GM19240 (cell line): ENCODE data around the gene SEPSECS.

Source experiments
- DNase-seq: peaks from one replicate; pipeline ENCODE4 v3.0.0; 2011; ENCODE audit warnings: low spot score; ENCODE audit not compliant: insufficient read length

Gene SEPSECS

GRCh38 chr4:25159837-25160713, at the start of gene SEPSECS:
TSS of gene SEPSECS (minus strand) at chr4:25160449. CDS start at chr4:25160369, 80 bp downstream.
- DNase-seq = peak; percentile 69

- DNase-seq = no peak
Observed at GRCh38 chr4:25209702-25210101, 49.5 kb upstream of the SEPSECS start.

GRCh38 chr4:25207997-25208396, 47.7 kb upstream of the SEPSECS start:
- no peak for DNase-seq

GRCh38 chr4:25198713-25199112, 38.5 kb upstream of the SEPSECS start:
- DNase-seq = no peak

GRCh38 chr4:25190407-25190806, 30.2 kb upstream of the SEPSECS start:
- no peak for DNase-seq

- no peak for DNase-seq
Observed at GRCh38 chr4:25184056-25184455, 23.8 kb upstream of the SEPSECS start.

- DNase-seq = no peak
Observed at GRCh38 chr4:25182937-25183336, 22.7 kb upstream of the SEPSECS start.

GRCh38 chr4:25180524-25181131, 20.4 kb upstream of the SEPSECS start:
- no peak for DNase-seq

GRCh38 chr4:25178838-25179261, 18.6 kb upstream of the SEPSECS start:
- no peak for DNase-seq

GRCh38 chr4:25177147-25177546, 16.9 kb upstream of the SEPSECS start:
- no peak for DNase-seq

GRCh38 chr4:25174674-25175073, 14.4 kb upstream of the SEPSECS start:
- no peak for DNase-seq

GRCh38 chr4:25172961-25173915, 13.0 kb upstream of the SEPSECS start:
- DNase-seq = no peak

GRCh38 chr4:25171201-25171865, 11.1 kb upstream of the SEPSECS start:
- no peak for DNase-seq

GRCh38 chr4:25169446-25169845, 9.2 kb upstream of the SEPSECS start:
- no peak for DNase-seq

- DNase-seq = no peak
Observed at GRCh38 chr4:25165916-25166315, 5.7 kb upstream of the SEPSECS start.

- DNase-seq = no peak
Observed at GRCh38 chr4:25163196-25163595, 2.9 kb upstream of the SEPSECS start.

GRCh38 chr4:25162566-25162965, 2.3 kb upstream of the SEPSECS start:
- no peak for DNase-seq

GRCh38 chr4:25161593-25161950, 1.3 kb upstream of the SEPSECS start:
- DNase-seq = no peak

GRCh38 chr4:25160714-25161592, 704 bp upstream of the SEPSECS start:
- DNase-seq = no peak

- DNase-seq = no peak
Observed at GRCh38 chr4:25158817-25159216, 1.4 kb downstream of the SEPSECS start.
